Measurements from ENCODE around the gene CBX6.

CBX6 gene

GRCh38 chr22:38882972-38883622 is 11.1 kb upstream of the CBX6 start:
- ChIA-PET CTCF (no interaction called here), POLR2A (ENCODE audit: low non-redundant PET) (no interaction called here)
- H3K27ac ChIP-seq: no peak overlapping the region
- TF ChIP-seq CTCF (conservative IDR thresholded peaks at IDR 0.05; ENCODE audit: low read depth): no peak
- DNase-seq (ENCODE audit: low spot score): no peak

- ChIA-PET POLR2A (ENCODE audit: low non-redundant PET) (no interaction called here), CTCF (no interaction called here)
- no peak for TF ChIP-seq CTCF (conservative IDR thresholded peaks at IDR 0.05; ENCODE audit: low read depth)
- DNase-seq (ENCODE audit: low spot score): no peak
- H3K27ac ChIP-seq: no peak overlapping the region
These were observed 10.2 kb upstream of the CBX6 start for GRCh38 chr22:38881997-38882879.

- DNase-seq (ENCODE audit: low spot score): no peak
- POLR2A ChIA-PET (ENCODE audit: low non-redundant PET): no interaction called here
- CTCF ChIA-PET: interaction anchor here (0.6 to 0.7 kb wide), 2 partner anchors 17 to 122 kb away, joined by 4 to 7 read pairs; no protein-coding TSS in a partner anchor
- TF ChIP-seq CTCF (conservative IDR thresholded peaks at IDR 0.05; ENCODE audit: low read depth): no peak
- H3K27ac ChIP-seq: no peak overlapping the region
These were observed 9.5 kb upstream of the CBX6 start for GRCh38 chr22:38881464-38881871.

- no peak for TF ChIP-seq CTCF (conservative IDR thresholded peaks at IDR 0.05; ENCODE audit: low read depth)
- no peak overlapping the region for H3K27ac ChIP-seq
- DNase-seq (ENCODE audit: low spot score): no peak
- POLR2A ChIA-PET (ENCODE audit: low non-redundant PET): no interaction called here
- CTCF ChIA-PET: no interaction called here
These were observed 7.9 kb upstream of the CBX6 start for GRCh38 chr22:38879961-38880360.

GRCh38 chr22:38879108-38879729 is 7.2 kb upstream of the CBX6 start:
- DNase-seq (ENCODE audit: low spot score): no peak
- POLR2A ChIA-PET (ENCODE audit: low non-redundant PET): no interaction called here
- CTCF ChIA-PET: interaction anchor here (0.6 kb wide), 1 partner anchor 9 kb away, joined by 3 read pairs; no protein-coding TSS in a partner anchor
- TF ChIP-seq CTCF (conservative IDR thresholded peaks at IDR 0.05; ENCODE audit: low read depth): no peak
- no peak overlapping the region for H3K27ac ChIP-seq

- no peak overlapping the region for H3K27ac ChIP-seq
- ChIA-PET CTCF (interaction anchor here (0.6 kb wide), 1 partner anchor 34 kb away, joined by 3 read pairs; no protein-coding TSS in a partner anchor), POLR2A (ENCODE audit: low non-redundant PET) (no interaction called here)
- DNase-seq (ENCODE audit: low spot score): no peak
- no peak for TF ChIP-seq CTCF (conservative IDR thresholded peaks at IDR 0.05; ENCODE audit: low read depth)
These were observed 6.0 kb upstream of the CBX6 start for GRCh38 chr22:38878001-38878400.

All from RWPE1 (cell line).